ENCODE measurements around the gene PLB1.

Gene PLB1

GRCh38 chr2:28689771-28690170 lies 193.9 kb downstream of the PLB1 start:
- TF ChIP-seq CTCF (conservative IDR thresholded peaks at IDR 0.05; ENCODE audit: low read length): no peak
- H3K4me3 ChIP-seq (ENCODE audit: low read length): no peak overlapping the region
- no peak for DNase-seq (ENCODE audit: low read depth)

GRCh38 chr2:28692411-28692810 lies 196.6 kb downstream of the PLB1 start:
- DNase-seq (ENCODE audit: low read depth): no peak
- H3K4me3 ChIP-seq (ENCODE audit: low read length): no peak overlapping the region
- TF ChIP-seq CTCF (conservative IDR thresholded peaks at IDR 0.05; ENCODE audit: low read length): no peak

- TF ChIP-seq CTCF (conservative IDR thresholded peaks at IDR 0.05; ENCODE audit: low read length): no peak
- H3K4me3 ChIP-seq (ENCODE audit: low read length): no peak overlapping the region
- DNase-seq (ENCODE audit: low read depth): no peak
Measured at GRCh38 chr2:28693223-28693622, 197.4 kb downstream of the PLB1 start.

Data from AG10803 (cell line).